Measurements from ENCODE around the gene C5orf63.
"Not testable (repeated sequence)": the region's sequence is repeated elsewhere in the genome, so short reads cannot be mapped to it uniquely, and the experiment has no call there.

C5orf63 gene

DNA sequence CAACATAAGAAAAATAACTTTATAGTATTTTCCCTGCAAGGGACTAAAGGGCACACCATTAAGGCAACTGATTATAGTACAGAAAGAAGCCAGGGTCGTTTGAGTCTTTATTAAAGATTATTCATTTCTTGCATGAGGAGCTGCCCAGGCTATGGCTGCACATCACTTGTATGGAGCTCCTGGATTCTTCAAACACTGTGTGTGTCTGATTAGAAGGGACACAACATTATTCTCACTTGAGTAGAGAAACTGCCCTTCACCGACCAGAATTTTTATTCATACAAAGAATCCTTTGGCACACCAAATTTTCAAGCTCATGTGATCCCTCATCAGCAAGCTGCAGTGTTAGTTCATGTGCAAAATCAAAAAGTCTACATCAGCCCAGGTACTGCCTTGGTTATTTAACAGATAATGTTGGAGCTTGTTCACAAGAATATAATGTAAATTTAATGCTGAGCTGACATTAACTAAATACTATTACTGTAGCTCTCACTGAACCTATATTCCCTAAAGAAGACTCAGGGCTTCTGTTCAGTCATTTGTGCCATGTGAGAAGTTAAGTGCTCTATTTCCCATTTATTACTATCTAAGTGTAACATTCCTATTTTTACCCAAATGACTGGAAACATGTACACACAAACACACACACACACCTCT lies 9.9 kb downstream of the C5orf63 start:
- TF ChIP-seq CTCF (IDR thresholded peaks at IDR 0.05; ENCODE audit: insufficient read depth, low read depth, low read length, missing control alignments), result no peak
- DNase-seq (ENCODE audit: low read depth), result no peak
- no peak overlapping the region for H3K4me3 ChIP-seq (ENCODE audit: low read depth, low read length)

- TF ChIP-seq CTCF (IDR thresholded peaks at IDR 0.05; ENCODE audit: insufficient read depth, low read depth, low read length, missing control alignments), result no peak
- no peak overlapping the region for H3K4me3 ChIP-seq (ENCODE audit: low read depth, low read length)
- DNase-seq (ENCODE audit: low read depth), result no peak
Observed at GRCh38 chr5:127061956-127062355, 11.3 kb downstream of the C5orf63 start.

GRCh38 chr5:127061537-127061936 lies 11.8 kb downstream of the C5orf63 start:
- DNase-seq (ENCODE audit: low read depth), result no peak
- no peak for TF ChIP-seq CTCF (IDR thresholded peaks at IDR 0.05; ENCODE audit: insufficient read depth, low read depth, low read length, missing control alignments)
- H3K4me3 ChIP-seq (ENCODE audit: low read depth, low read length), result no peak overlapping the region

DNA sequence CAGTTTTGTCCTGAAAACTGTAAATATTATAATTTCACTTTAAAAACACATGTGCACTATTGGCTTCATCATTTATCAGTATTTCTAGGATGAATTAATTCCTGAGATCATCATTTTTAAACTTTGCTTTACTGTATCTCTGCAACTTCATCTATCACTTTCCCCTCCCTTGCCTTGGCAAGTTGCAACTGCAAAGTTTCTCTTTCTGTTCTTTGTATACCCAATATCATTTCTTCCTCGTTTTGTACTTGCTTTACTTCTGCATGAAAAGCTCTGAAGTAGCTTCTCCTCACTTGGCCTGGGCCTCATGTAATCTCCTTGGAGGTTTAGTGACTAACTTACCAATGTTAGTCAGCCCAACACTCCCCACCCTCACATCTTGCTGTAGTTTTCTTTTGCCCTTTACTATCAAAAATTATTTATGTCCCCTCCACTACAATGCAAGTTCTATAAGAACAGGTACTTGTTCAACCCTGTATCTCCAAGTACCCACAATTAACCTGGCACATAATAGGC lies 12.8 kb downstream of the C5orf63 start:
- no peak for TF ChIP-seq CTCF (IDR thresholded peaks at IDR 0.05; ENCODE audit: insufficient read depth, low read depth, low read length, missing control alignments)
- DNase-seq (ENCODE audit: low read depth), result no peak
- no peak overlapping the region for H3K4me3 ChIP-seq (ENCODE audit: low read depth, low read length)

DNA sequence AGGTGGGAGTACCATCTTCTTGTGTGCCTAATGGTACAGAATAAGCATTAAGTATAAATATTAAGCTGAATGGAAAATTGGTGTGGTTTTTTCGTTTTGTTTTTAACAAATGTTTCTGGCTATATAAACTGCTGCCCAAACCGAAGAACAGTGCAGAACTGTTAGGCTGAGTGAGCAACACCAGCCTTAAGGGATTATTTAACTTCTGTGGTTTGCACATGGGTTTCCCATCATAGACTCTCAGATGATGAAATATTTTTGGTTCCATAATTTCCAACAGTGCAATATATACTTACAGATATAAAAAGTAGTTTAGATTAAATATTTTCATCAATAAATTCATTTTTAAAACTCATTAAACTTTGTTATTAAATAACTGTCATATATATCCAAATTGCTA lies 16.4 kb downstream of the C5orf63 start:
- no peak overlapping the region for H3K4me3 ChIP-seq (ENCODE audit: low read depth, low read length)
- no peak for DNase-seq (ENCODE audit: low read depth)
- no peak for TF ChIP-seq CTCF (IDR thresholded peaks at IDR 0.05; ENCODE audit: insufficient read depth, low read depth, low read length, missing control alignments)

- no peak overlapping the region for H3K4me3 ChIP-seq (ENCODE audit: low read depth, low read length)
- DNase-seq (ENCODE audit: low read depth), result no peak
- no peak for TF ChIP-seq CTCF (IDR thresholded peaks at IDR 0.05; ENCODE audit: insufficient read depth, low read depth, low read length, missing control alignments)
Observed at GRCh38 chr5:127055880-127056653, 17.2 kb downstream of the C5orf63 start.

DNA sequence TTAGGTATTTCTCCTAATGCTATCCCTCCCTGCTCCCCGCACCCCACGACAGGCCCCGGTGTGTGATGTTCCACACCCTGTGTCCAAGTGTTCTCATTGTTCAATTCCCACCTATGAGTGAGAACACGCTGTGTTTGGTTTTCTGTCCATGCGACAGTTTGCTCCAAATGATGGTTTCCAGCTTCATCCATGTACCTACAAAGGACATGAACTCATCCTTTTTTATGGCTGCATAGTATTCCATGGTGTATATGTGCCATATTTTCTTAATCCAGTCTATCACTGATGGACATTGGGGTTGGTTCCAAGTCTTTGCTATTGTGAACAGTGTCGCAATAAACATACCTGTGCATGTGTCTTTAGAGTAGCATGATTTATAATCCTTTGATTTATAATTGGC lies 19.8 kb downstream of the C5orf63 start:
- not testable (repeated sequence) for DNase-seq (ENCODE audit: low read depth); H3K4me3 ChIP-seq (ENCODE audit: low read depth, low read length)
